H1 (cell line): ENCODE data around the gene RAD51B. TPM values are rescaled to one million over a fixed set of nuclear protein-coding genes. Genes with fewer than 3 reads are reported as not detected.
A peak's percentile ranks its signal among the peaks of the same experiment; 100 is the strongest.

ENCODE experiments used
- CTCF ChIA-PET: fragments of 300-600 bp; sonication (Branson Sonifier 250); formaldehyde crosslinking; loops from one replicate; lab custom pipeline; 2021; ENCODE audit not compliant: partially characterized antibody; lab: Charles Lee
- POLR2A ChIA-PET: fragments of 300-600 bp; sonication (Branson Sonifier 250); formaldehyde crosslinking; loops from one replicate; lab custom pipeline; 2021; ENCODE audit warnings: inconsistent platforms; ENCODE audit not compliant: partially characterized antibody; lab: Charles Lee
- DNase-seq, 2 experiments: peaks; one replicate each; pipeline versions ENCODE4 v3.0.0 to v3.0.0-alpha.2; 2010 to 2022; ENCODE audit warnings: low spot score in 2 of 2, low read depth in 1 of 2, mixed read lengths in 1 of 2
- FAIRE-seq: peaks from 2 replicates; lab custom pipeline; 2011; peaks lifted over from hg19 to GRCh38; lab: Jason Lieb, UNC
- H2AFZ ChIP-seq: 2 replicates; pipeline ENCODE4 v1.8.1; 2012; ENCODE audit warnings: low read length, inconsistent platforms
- H2AK5ac ChIP-seq: 2 replicates; pipeline ENCODE4 v1.6.1; 2013; ENCODE audit warnings: low read depth, low read length
- H2BK120ac ChIP-seq: replicated peaks from 2 replicates; pipeline ENCODE3; 2013; ENCODE audit warnings: low read depth, low read length, inconsistent platforms
- H2BK12ac ChIP-seq: 2 replicates; pipeline ENCODE4 v1.6.1; 2013; ENCODE audit warnings: low read depth, low read length
- H2BK15ac ChIP-seq: 2 replicates; pipeline ENCODE4 v1.6.1; 2013; ENCODE audit warnings: low read length
- H2BK20ac ChIP-seq: 2 replicates; pipeline ENCODE4 v1.6.1; 2013; ENCODE audit warnings: low read length
- H2BK5ac ChIP-seq: 2 replicates; pipeline ENCODE4 v1.6.1; 2013; ENCODE audit warnings: low read depth, low read length
- H3K14ac ChIP-seq: 2 replicates; pipeline ENCODE4 v1.6.1; 2013; ENCODE audit warnings: inconsistent platforms; ENCODE audit not compliant: insufficient read length
- H3K18ac ChIP-seq: 2 replicates; pipeline ENCODE4 v1.6.1; 2013; ENCODE audit warnings: low read length; ENCODE audit errors: extremely low read depth
- H3K23ac ChIP-seq: 2 replicates; pipeline ENCODE4 v1.6.1; 2013; ENCODE audit warnings: inconsistent platforms; ENCODE audit not compliant: insufficient read length
- H3K23me2 ChIP-seq: 2 replicates; pipeline ENCODE4 v1.6.1; 2013; ENCODE audit warnings: low read depth, low read length
- H3K27ac ChIP-seq: 2 replicates; pipeline ENCODE4 v1.6.1; 2011; ENCODE audit warnings: low read depth, low read length, inconsistent platforms
- H3K27me3 ChIP-seq, 4 experiments: replicated peaks in 1 of 4; 1 replicate in 1 of 4; 2 replicates in 3 of 4; pipeline versions ENCODE4 v1.6.1 to v1.8.1; 2011 to 2013; ENCODE audit warnings: low read length in 3 of 4, mild to moderate bottlenecking in 3 of 4, inconsistent platforms in 2 of 4, mixed read lengths in 2 of 4, moderate library complexity in 1 of 4; ENCODE audit not compliant: control insufficient read depth in 3 of 4, insufficient read depth in 3 of 4; ENCODE audit errors: extremely low read depth in 1 of 4
- H3K36me3 ChIP-seq, 4 experiments: 2 replicates each; pipeline versions ENCODE4 v1.6.1 to v1.8.1; 2011 to 2013; ENCODE audit warnings: mild to moderate bottlenecking in 4 of 4, low read length in 3 of 4, moderate library complexity in 2 of 4, control low read depth in 1 of 4, inconsistent platforms in 1 of 4; ENCODE audit not compliant: insufficient read depth in 4 of 4, control insufficient read depth in 2 of 4
- H3K4ac ChIP-seq: replicated peaks from 2 replicates; pipeline ENCODE3; 2013; ENCODE audit warnings: low read length, low read depth, mixed read lengths, inconsistent platforms; ENCODE audit not compliant: insufficient read length
- H3K4me1 ChIP-seq, 4 experiments: replicated peaks in 1 of 4; 1 replicate in 1 of 4; 2 replicates in 3 of 4; pipeline versions ENCODE4 v1.6.1 to v1.8.1; 2011 to 2013; ENCODE audit warnings: low read length in 3 of 4, inconsistent platforms in 2 of 4, mixed read lengths in 1 of 4; ENCODE audit not compliant: insufficient read depth in 4 of 4, control insufficient read depth in 3 of 4
- H3K4me2 ChIP-seq, 2 experiments: 2 replicates each; pipeline versions ENCODE4 v1.6.1 to v1.8.1; 2011 to 2013; ENCODE audit warnings: low read depth in 2 of 2, low read length in 2 of 2, control low read depth in 1 of 2, inconsistent platforms in 1 of 2, mild to moderate bottlenecking in 1 of 2; ENCODE audit not compliant: insufficient read depth in 1 of 2
- H3K4me3 ChIP-seq, 4 experiments: fragments of 200-600, 300-600 bp in 1 of 4; sonication (generic), shearing (Covaris generic), sonication (Bioruptor Twin) in 1 of 4; 2 replicates each; pipeline versions ENCODE4 v1.5.1 to v1.8.1; 2011 to 2016; ENCODE audit warnings: low read length in 4 of 4, low read depth in 3 of 4, control low read depth in 2 of 4, inconsistent platforms in 2 of 4, mild to moderate bottlenecking in 2 of 4, mixed read lengths in 1 of 4, moderate library complexity in 1 of 4; ENCODE audit not compliant: insufficient read depth in 2 of 4; ENCODE audit errors: extremely low read depth in 1 of 4
- H3K56ac ChIP-seq: replicated peaks from 2 replicates; pipeline ENCODE3; 2013; ENCODE audit warnings: low read depth, mild to moderate bottlenecking, mixed read lengths, low read length, inconsistent platforms; ENCODE audit not compliant: insufficient read length
- H3K79me1 ChIP-seq: 2 replicates; pipeline ENCODE4 v1.6.1; 2013; ENCODE audit warnings: low read depth, low read length, control low read depth
- H3K79me2 ChIP-seq, 2 experiments: 2 replicates each; pipeline versions ENCODE4 v1.6.1 to v1.8.1; 2012 to 2013; ENCODE audit warnings: low read length in 2 of 2, mild to moderate bottlenecking in 2 of 2, inconsistent platforms in 1 of 2; ENCODE audit not compliant: insufficient read depth in 2 of 2, control insufficient read depth in 1 of 2
- H3K9ac ChIP-seq, 4 experiments: replicated peaks in 1 of 4; 1 replicate in 1 of 4; 2 replicates in 3 of 4; pipeline versions ENCODE4 v1.6.1 to v1.8.1; 2011 to 2013; ENCODE audit warnings: low read depth in 3 of 4, low read length in 3 of 4, control low read depth in 2 of 4, mild to moderate bottlenecking in 2 of 4, moderate library complexity in 2 of 4, inconsistent platforms in 1 of 4; ENCODE audit errors: extremely low read depth in 1 of 4
- H3K9me3 ChIP-seq, 2 experiments: 2 replicates each; pipeline versions ENCODE4 v1.6.1 to v1.8.1; 2012 to 2013; ENCODE audit warnings: mild to moderate bottlenecking in 2 of 2, moderate library complexity in 2 of 2, control low read depth in 1 of 2, inconsistent platforms in 1 of 2, low read depth in 1 of 2, low read length in 1 of 2, mixed read lengths in 1 of 2; ENCODE audit not compliant: insufficient read depth in 2 of 2
- H4K20me1 ChIP-seq, 2 experiments: replicated peaks in 1 of 2; 2 replicates each; pipeline versions ENCODE3 to v1.8.1; 2011 to 2013; ENCODE audit warnings: inconsistent platforms in 2 of 2, low read length in 2 of 2, mild to moderate bottlenecking in 1 of 2; ENCODE audit not compliant: insufficient read depth in 2 of 2, control insufficient read depth in 1 of 2
- H4K5ac ChIP-seq: 2 replicates; pipeline ENCODE4 v1.6.1; 2013; ENCODE audit warnings: low read length, low read depth, mixed read lengths, inconsistent platforms; ENCODE audit not compliant: insufficient read length
- H4K8ac ChIP-seq: 2 replicates; pipeline ENCODE4 v1.8.0; 2013; ENCODE audit warnings: mild to moderate bottlenecking, moderate library complexity, low read length, inconsistent platforms; ENCODE audit not compliant: insufficient read depth; ENCODE audit errors: extremely low read depth
- H4K91ac ChIP-seq: replicated peaks from 2 replicates; pipeline ENCODE3; 2013; ENCODE audit warnings: low read length, mixed read lengths, inconsistent platforms; ENCODE audit not compliant: insufficient read length
- CEBPB ChIP-seq: IDR thresholded peaks from 2 replicates; pipeline ENCODE4 v1.6.1; 2012; ENCODE audit warnings: low read depth, low read length
- CTBP2 ChIP-seq: IDR thresholded peaks from 2 replicates; pipeline ENCODE4 v1.7.0; 2011; ENCODE audit warnings: borderline replicate concordance, mild to moderate bottlenecking, moderate library complexity, mixed read lengths, low read length; ENCODE audit not compliant: insufficient read depth, insufficient read length
- HDAC2 ChIP-seq, 2 experiments: fragments of 300-600 bp in 1 of 2; sonication (generic) in 1 of 2; IDR thresholded peaks; 2 replicates each; pipeline ENCODE4 v1.6.1; 2011 to 2012; ENCODE audit warnings: low read depth in 2 of 2, low read length in 2 of 2, mild to moderate bottlenecking in 2 of 2, moderate library complexity in 2 of 2, borderline replicate concordance in 1 of 2, inconsistent platforms in 1 of 2
- WGBS, 2 experiments: shearing (Covaris generic) in 1 of 2; methylation state at CpG; one replicate each; pipeline versions ENCODE4 v1.1.6 to v1.1.7; 2013 to 2015; ENCODE audit warnings: low lambda C conversion rate in 2 of 2, mixed read lengths in 2 of 2, inconsistent platforms in 1 of 2, low coverage in 1 of 2, missing lambda C conversion rate in 1 of 2; ENCODE audit not compliant: insufficient replicate concordance in 2 of 2, insufficient coverage in 1 of 2, insufficient read length in 1 of 2; ENCODE audit errors: extremely low coverage in 1 of 2, missing lambda C conversion rate in 1 of 2; 5-methylcytosine and 5-hydroxymethylcytosine counted together
- polyA plus RNA-seq, 7 experiments: library from polyadenylated mRNA; depleted of rRNA in 3 of 7; stranded (reverse) in 5 of 7; unstranded in 2 of 7; fragments of >200 nt in 5 of 7; fragments of 200-250 nt in 2 of 7; gene quantifications; 1 replicate in 5 of 7; 2 replicates in 1 of 7; 4 replicates in 1 of 7; pipeline versions ENCODE4 v1.2.1 to v1.2.3, GENCODE V29; 2011 to 2013; ENCODE audit warnings: missing spikeins in 2 of 7, mixed read lengths in 2 of 7
- total RNA-seq: library from RNA; stranded (reverse); fragmentation: NEBNext Ultra II Directional; extraction: Animal tissue kit (Norgen Biotek cat#: 25700); gene quantifications from 2 replicates; pipeline ENCODE4 v1.2.1, GENCODE V29; 2021

Gene RAD51B
- total and polyA plus RNA-seq, 2 of the 8 experiments (the other 6 are each of a cell fraction or from before 2014, with no cell fraction given), result 3.9 to 14.9 TPM

- no peak overlapping the region for H2AK5ac ChIP-seq
- H2BK120ac ChIP-seq, result no peak overlapping the region
- H3K27me3 ChIP-seq, result no peaks in the 10 kb centered on the region
- H3K79me2 ChIP-seq, result no peaks in the 10 kb centered on the region
- no peak overlapping the region for H4K91ac ChIP-seq
- 0 out of 2 replicates have a peak overlapping the region, but pooled peaks have one; percentile 14 for H3K18ac ChIP-seq
- CTCF ChIA-PET, result no interaction called here
- H3K4me1 ChIP-seq, result no peaks in the 10 kb centered on the region
- WGBS, 2 experiments, result 100% methylated on average over 1 of the region's 1 CpG; no CpG with 5 or more reads in 1 of the 2 experiments
- H2BK12ac ChIP-seq, result peak overlapping the region; percentile 72; the same call in 1 of the 2 replicates
- H4K8ac ChIP-seq, result no peak overlapping the region
- no peak overlapping the region for H3K4ac ChIP-seq
- H2AFZ ChIP-seq, result no peak overlapping the region
- FAIRE-seq (no peak), DNase-seq (no peak)
- POLR2A ChIA-PET, result no interaction called here
- no peak overlapping the region for H3K56ac ChIP-seq
- no peak overlapping the region; the same call in 1 of the 2 replicates for H2BK20ac ChIP-seq
- no peaks in the 10 kb centered on the region for H3K79me1 ChIP-seq
- no peaks in the 10 kb centered on the region; a peak in 1 of 4 replicates for H3K9me3 ChIP-seq
- no peak overlapping the region for H3K9ac ChIP-seq
- H4K20me1 ChIP-seq, result no peaks in the 10 kb centered on the region
- H2BK5ac ChIP-seq, result peak overlapping the region; percentile 12; the same call in 1 of the 2 replicates
- H3K4me3 ChIP-seq, result no peak overlapping the region
- TF ChIP-seq CTBP2, result no peak
- TF ChIP-seq CEBPB, result 0 out of 2 replicates have a peak, but pooled peaks have one; percentile 47
- TF ChIP-seq HDAC2 (IDR thresholded peaks at IDR 0.05; ENCODE audit: borderline replicate concordance in 1 of 2, low read depth in 2 of 2, low read length in 2 of 2), result no peak
- no peak overlapping the region for H2BK15ac ChIP-seq
- H3K14ac ChIP-seq, result no peak overlapping the region
- no peak overlapping the region for H3K27ac ChIP-seq
- no peaks in the 10 kb centered on the region for H3K23me2 ChIP-seq
- H3K4me2 ChIP-seq, result no peak overlapping the region
- H4K5ac ChIP-seq, result peak overlapping the region; percentile 94
- no peak overlapping the region for H3K23ac ChIP-seq
- no peaks in the 10 kb centered on the region for H3K36me3 ChIP-seq
Observed at GRCh38 chr14:68157971-68158371, 338.4 kb downstream of the RAD51B start.
